Activated CD4-positive, alpha-beta T cell treated with anti-CD3 and anti-CD28 coated beads for 36 hours (primary cell): ENCODE data around the gene PLCL1. TPM values are rescaled to one million over a fixed set of nuclear protein-coding genes. Genes with fewer than 3 reads are reported as not detected.

Experiments
- ATAC-seq: fragments of 200-7000 bp; cut with Tn5 transposase; one replicate; pipeline ENCODE4 v1.10.0; 2021; ENCODE audit warnings: mild to moderate bottlenecking, moderate library complexity
- CTCF ChIA-PET: fragments of 350-600 bp; sonication (Branson Sonifier 250); formaldehyde crosslinking; loops from one replicate; lab custom pipeline; 2021; ENCODE audit warnings: antibody characterized with exemption; lab: Charles Lee
- POLR2A ChIA-PET: fragments of 350-600 bp; sonication (Branson Sonifier 250); formaldehyde crosslinking; loops from one replicate; lab custom pipeline; 2021; ENCODE audit warnings: antibody characterized with exemption, inconsistent platforms; lab: Charles Lee
- DNase-seq: peaks from one replicate; pipeline ENCODE4 v3.0.0-alpha.2; 2020
- H3K27ac Mint-ChIP-seq: one replicate; pipeline ENCODE4 v1.8.0; 2021; ENCODE audit warnings: mixed read lengths
- H3K27me3 Mint-ChIP-seq: one replicate; pipeline ENCODE4 v1.8.0; 2021; ENCODE audit warnings: mixed read lengths
- H3K36me3 Mint-ChIP-seq: one replicate; pipeline ENCODE4 v1.8.0; 2021; ENCODE audit warnings: low read depth, mixed read lengths
- H3K4me1 Mint-ChIP-seq: one replicate; pipeline ENCODE4 v1.8.0; 2021; ENCODE audit warnings: mixed read lengths
- H3K4me3 Mint-ChIP-seq: one replicate; pipeline ENCODE4 v1.8.0; 2021; ENCODE audit warnings: mild to moderate bottlenecking, moderate library complexity, mixed read lengths
- H3K9me3 Mint-ChIP-seq: one replicate; pipeline ENCODE4 v1.8.0; 2021; ENCODE audit warnings: low read depth, mixed read lengths
- intact Hi-C, 2 experiments: fragments of 100-400 bp; cut with DNase I in 1 of 2; cut with micrococcal nuclease in 1 of 2; formaldehyde crosslinking; loops; one replicate each; pipeline versions ENCODE4 v1.14.2 to v1.15.1; 2022 to 2024; cut with DNase I, micrococcal nuclease
- total RNA-seq, 2 experiments: library from RNA; stranded (reverse); gene quantifications; one replicate each; pipeline ENCODE4 v1.2.3, GENCODE V29; 2021

PLCL1 gene
- total RNA-seq, 2 experiments from 2014 or later = 1.6 to 1.7 TPM

DNA sequence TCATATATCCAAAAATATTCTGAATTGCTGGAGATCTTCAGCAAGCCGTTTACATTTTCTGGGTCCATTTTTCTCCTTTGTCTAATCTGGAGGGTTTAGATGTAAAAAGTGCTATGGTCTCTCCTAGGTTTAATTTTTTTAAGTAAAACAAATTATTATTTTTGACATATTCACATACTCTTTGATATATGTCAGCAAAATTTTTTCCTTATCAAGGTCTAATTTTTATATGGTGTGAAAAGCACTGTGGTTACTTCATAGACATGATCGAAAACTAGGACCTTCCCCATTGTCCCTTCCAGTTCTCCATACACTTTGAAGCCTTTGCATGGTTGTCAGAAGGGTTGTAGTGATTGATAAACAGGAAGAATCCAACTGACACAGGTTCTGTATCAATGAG is 168.2 kb downstream of the PLCL1 start:
- Mint-ChIP-seq H3K27me3 (no peaks in the 10 kb centered on the region), H3K27ac (no peak overlapping the region), H3K9me3 (no peaks in the 10 kb centered on the region), H3K4me1 (peaks cover 42% of the 10 kb centered on the region), H3K4me3 (no peak overlapping the region), H3K36me3 (peaks cover 10% of the 10 kb centered on the region)
- DNase-seq = no peak
- ATAC-seq = no peak
- ChIA-PET CTCF (interaction anchor here (1.5 kb wide), 1 partner anchor 21 kb away, joined by 4 read pairs; no protein-coding TSS in a partner anchor), POLR2A (no interaction called here)
- intact Hi-C loops = no loop called here

DNA sequence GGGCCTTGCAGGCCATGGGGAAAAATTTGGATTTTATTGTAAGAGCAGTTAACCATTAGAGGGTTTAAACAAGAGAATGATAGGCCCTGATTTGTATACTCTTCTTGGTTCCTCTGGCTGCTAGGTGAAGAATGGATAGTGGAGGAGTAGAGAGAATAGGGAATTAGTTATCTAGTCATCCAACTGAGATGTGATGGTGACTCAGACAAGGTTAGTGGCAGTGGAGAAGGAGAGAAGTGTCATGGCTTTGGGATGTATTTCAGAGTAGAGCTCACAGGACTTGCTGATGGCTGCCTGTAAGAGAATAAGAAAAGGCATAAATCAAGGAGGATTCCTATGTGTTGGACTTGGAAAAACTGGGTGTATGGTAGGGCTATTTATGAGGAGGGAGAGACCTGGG is 169.4 kb downstream of the PLCL1 start:
- Mint-ChIP-seq H3K4me1 (peaks cover 36% of the 10 kb centered on the region), H3K9me3 (no peaks in the 10 kb centered on the region), H3K4me3 (no peak overlapping the region), H3K27ac (no peak overlapping the region), H3K36me3 (peaks cover 8% of the 10 kb centered on the region), H3K27me3 (no peaks in the 10 kb centered on the region)
- POLR2A ChIA-PET = interaction anchor here (0.7 kb wide), 1 partner anchor 468 kb away, joined by 4 read pairs; no protein-coding TSS in a partner anchor
- CTCF ChIA-PET = interaction anchor here (0.9 to 1.5 kb wide), 4 partner anchors 9 to 40 kb away, joined by 3 to 4 read pairs (median 4); no protein-coding TSS in a partner anchor
- DNase-seq (no peak), ATAC-seq (no peak)
- intact Hi-C loops = no loop called here

DNA sequence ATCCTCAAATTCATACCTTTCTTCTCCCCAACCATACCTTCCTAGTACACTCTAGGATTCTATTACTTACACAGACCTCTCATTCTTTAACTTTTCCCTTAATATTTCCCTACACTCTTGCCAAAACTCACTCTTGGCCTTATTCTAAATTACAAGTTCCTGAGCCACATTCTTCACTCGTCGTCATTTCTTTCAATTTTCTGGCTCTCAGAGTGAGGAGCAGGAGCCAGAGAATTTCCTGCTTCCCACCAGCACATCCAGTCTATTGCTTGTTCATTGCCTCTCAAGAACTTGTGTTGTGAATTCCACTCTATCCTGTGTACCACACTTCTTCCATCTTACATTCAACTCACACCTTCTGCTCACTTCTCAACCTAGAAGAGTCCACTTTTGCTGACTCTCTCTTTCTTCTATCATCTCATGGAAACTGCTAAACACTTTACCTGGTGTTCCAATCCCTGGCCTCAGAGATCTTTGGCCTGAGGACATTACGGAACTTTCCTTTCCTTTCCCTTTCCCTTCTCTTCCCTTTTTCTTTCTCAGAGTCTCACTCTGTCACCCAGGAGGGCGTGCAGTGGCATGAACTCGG is 171.6 kb downstream of the PLCL1 start:
- CTCF ChIA-PET = interaction anchor here (1.6 kb wide), 1 partner anchor 22 kb away, joined by 5 read pairs; no protein-coding TSS in a partner anchor
- H3K27ac Mint-ChIP-seq = no peak overlapping the region
- intact Hi-C loops = no loop called here

DNA sequence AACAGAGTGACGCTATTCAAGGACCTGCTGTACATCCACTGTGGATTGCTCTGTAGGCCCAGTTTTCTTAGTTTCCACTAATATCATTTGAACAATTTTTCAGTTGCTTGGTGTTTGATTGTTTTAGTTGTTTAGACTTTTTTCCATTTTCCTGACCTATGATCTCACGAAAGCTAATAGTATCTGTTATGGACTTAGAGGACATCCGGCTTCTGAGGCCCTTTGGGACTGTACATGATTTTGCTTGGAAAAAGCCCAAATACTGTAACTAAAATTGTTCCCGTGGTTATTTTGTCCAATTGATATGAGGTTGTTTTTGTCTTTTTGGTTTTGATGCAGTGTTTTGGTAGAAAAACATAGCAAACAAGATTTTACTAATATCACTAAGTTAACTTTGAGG is 174.6 kb downstream of the PLCL1 start:
- H3K36me3 Mint-ChIP-seq = peaks cover 8% of the 10 kb centered on the region
- H3K9me3 Mint-ChIP-seq = no peaks in the 10 kb centered on the region
- ChIA-PET CTCF (no interaction called here), POLR2A (no interaction called here)
- no peak for DNase-seq
- no peak overlapping the region for H3K27ac Mint-ChIP-seq
- ATAC-seq = no peak
- peaks cover 13% of the 10 kb centered on the region for H3K4me1 Mint-ChIP-seq
- H3K4me3 Mint-ChIP-seq = no peak overlapping the region
- no peaks in the 10 kb centered on the region for H3K27me3 Mint-ChIP-seq
- intact Hi-C loops = no loop called here

More for the DNA sequence above, 171.6 kb downstream of the PLCL1 start:
- ATAC-seq (no peak), DNase-seq (no peak)
- peaks cover 18% of the 10 kb centered on the region for H3K4me1 Mint-ChIP-seq
- no peaks in the 10 kb centered on the region for H3K27me3 Mint-ChIP-seq
- no peak overlapping the region for H3K4me3 Mint-ChIP-seq
- POLR2A ChIA-PET = no interaction called here
- peaks cover 8% of the 10 kb centered on the region for H3K36me3 Mint-ChIP-seq
- no peaks in the 10 kb centered on the region for H3K9me3 Mint-ChIP-seq

DNA sequence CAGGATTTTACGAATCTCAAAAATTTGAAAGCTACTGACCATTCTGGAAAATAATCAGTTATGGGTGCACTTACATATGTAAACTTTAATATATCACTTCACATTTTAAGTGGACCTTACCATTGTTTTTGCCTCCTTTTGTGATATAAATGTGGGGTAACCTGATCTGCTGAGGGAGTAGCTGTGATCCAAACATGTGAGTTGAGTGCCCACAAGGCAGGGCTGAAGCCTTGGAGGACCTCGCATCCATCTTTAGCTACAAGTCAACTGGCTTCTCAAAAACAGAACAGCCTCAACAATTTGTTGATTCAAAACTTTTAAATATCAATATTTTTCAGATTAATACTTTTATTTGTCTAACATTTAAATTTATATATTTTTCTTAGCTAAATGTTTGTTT is 178.2 kb downstream of the PLCL1 start:
- CTCF ChIA-PET = interaction anchor here (0.9 to 1.8 kb wide), 6 partner anchors 8 to 195 kb away, joined by 3 to 4 read pairs (median 3); no protein-coding TSS in a partner anchor
- POLR2A ChIA-PET = no interaction called here
- no peak for DNase-seq

DNA sequence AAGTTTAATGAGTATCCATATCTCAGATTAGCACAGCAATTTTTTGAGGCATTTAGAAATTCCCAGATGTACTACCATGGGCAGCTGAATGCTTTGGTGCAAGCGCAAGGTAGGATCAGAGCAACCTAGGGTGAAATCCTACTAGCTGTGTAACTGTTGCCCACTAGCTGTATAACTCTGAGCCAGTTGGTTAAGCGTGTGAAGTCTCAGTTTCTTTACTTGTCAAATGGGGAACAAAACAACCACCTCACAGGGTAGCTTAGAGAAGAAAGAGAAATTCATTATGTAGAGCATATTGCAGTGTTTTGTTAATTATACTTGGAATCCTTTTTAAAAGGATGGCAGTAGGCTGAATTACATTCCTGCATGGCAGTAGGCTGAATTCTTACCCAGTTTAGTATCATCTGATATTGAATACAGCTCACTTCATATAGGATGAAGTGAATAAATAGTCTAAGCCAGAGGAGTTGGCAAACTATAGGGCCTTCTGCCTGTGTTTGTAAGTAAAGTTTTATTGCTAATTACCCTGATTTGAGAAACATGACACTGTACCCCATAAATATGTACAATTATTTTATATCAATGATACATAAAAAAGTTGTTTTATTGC is 180.7 kb downstream of the PLCL1 start:
- ChIA-PET POLR2A (no interaction called here), CTCF (interaction anchor here (0.7 to 2.0 kb wide), 6 partner anchors 10 to 176 kb away, joined by 3 to 5 read pairs (median 3); no protein-coding TSS in a partner anchor)
- H3K4me3 Mint-ChIP-seq = no peak overlapping the region
- H3K27ac Mint-ChIP-seq = no peak overlapping the region
- no peak for DNase-seq
- H3K4me1 Mint-ChIP-seq = peaks cover 19% of the 10 kb centered on the region
- H3K27me3 Mint-ChIP-seq = no peaks in the 10 kb centered on the region
- H3K36me3 Mint-ChIP-seq = peaks cover 6% of the 10 kb centered on the region
- peaks cover 6% of the 10 kb centered on the region for H3K9me3 Mint-ChIP-seq
- ATAC-seq = peak; percentile 49
- intact Hi-C loops = no loop called here

More for the DNA sequence above, 178.2 kb downstream of the PLCL1 start:
- Mint-ChIP-seq H3K36me3 (no peaks in the 10 kb centered on the region), H3K27ac (no peak overlapping the region), H3K4me3 (no peak overlapping the region), H3K27me3 (no peaks in the 10 kb centered on the region), H3K9me3 (no peaks in the 10 kb centered on the region), H3K4me1 (peaks cover 15% of the 10 kb centered on the region)
- no peak for ATAC-seq
- intact Hi-C loops = no loop called here

DNA sequence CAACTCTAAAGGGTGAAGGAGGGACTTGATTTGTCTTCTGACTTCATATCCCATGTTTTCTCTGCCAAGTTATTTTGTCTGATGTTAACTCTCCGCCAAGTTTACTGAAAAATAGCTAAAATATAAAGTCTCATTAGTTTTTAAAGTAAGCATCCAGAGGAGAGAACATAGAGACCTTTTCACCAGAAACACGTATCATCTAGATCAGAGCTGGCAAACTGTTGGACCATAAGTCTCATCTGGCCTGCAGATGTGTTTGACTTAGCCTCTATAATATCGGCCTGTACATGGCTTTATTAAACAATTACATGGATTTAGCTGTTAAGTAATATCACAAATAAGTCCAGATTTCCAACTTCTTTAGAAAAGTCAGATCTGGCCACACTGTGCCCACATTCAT is 182.6 kb downstream of the PLCL1 start:
- peaks cover 23% of the 10 kb centered on the region for H3K4me1 Mint-ChIP-seq
- no peak for DNase-seq
- ChIA-PET POLR2A (interaction anchor here (0.6 kb wide), 1 partner anchor 80 kb away, joined by 4 read pairs; no protein-coding TSS in a partner anchor), CTCF (interaction anchor here (0.6 to 0.9 kb wide), 2 partner anchors 9 to 198 kb away, joined by 3 read pairs; no protein-coding TSS in a partner anchor)
- no peak overlapping the region for H3K27ac Mint-ChIP-seq
- H3K4me3 Mint-ChIP-seq = no peak overlapping the region
- no peaks in the 10 kb centered on the region for H3K27me3 Mint-ChIP-seq
- peaks cover 10% of the 10 kb centered on the region for H3K36me3 Mint-ChIP-seq
- ATAC-seq = no peak
- H3K9me3 Mint-ChIP-seq = peaks cover 15% of the 10 kb centered on the region
- intact Hi-C loops = no loop called here

DNA sequence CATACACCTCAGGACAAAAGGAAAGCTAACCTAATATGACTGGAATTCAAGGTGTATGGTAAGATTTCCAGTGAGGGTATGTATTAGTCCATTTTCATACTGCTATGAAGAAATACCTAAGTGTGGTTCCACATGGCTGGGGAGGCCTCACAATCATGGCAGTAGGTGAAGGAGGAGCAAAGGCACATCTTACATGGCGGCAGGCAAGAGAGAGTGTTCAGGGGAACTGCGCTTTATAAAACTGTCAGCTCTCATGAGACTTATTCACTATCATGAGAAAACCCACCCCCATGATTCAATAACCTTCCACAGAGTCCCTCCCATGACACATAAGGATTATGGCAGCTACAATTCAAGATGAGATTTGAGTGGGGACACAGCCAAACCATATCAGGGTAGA is 186.0 kb downstream of the PLCL1 start:
- no peak overlapping the region for H3K4me3 Mint-ChIP-seq
- ATAC-seq = no peak
- CTCF ChIA-PET = interaction anchor here (0.9 to 1.9 kb wide), 2 partner anchors 9 to 181 kb away, joined by 3 to 5 read pairs; no protein-coding TSS in a partner anchor
- intact Hi-C loops = no loop called here
- DNase-seq = no peak
- peaks cover 15% of the 10 kb centered on the region for H3K9me3 Mint-ChIP-seq
- H3K27me3 Mint-ChIP-seq = no peaks in the 10 kb centered on the region
- peaks cover 40% of the 10 kb centered on the region for H3K4me1 Mint-ChIP-seq
- POLR2A ChIA-PET = no interaction called here
- no peak overlapping the region for H3K27ac Mint-ChIP-seq
- H3K36me3 Mint-ChIP-seq = peaks cover 10% of the 10 kb centered on the region

DNA sequence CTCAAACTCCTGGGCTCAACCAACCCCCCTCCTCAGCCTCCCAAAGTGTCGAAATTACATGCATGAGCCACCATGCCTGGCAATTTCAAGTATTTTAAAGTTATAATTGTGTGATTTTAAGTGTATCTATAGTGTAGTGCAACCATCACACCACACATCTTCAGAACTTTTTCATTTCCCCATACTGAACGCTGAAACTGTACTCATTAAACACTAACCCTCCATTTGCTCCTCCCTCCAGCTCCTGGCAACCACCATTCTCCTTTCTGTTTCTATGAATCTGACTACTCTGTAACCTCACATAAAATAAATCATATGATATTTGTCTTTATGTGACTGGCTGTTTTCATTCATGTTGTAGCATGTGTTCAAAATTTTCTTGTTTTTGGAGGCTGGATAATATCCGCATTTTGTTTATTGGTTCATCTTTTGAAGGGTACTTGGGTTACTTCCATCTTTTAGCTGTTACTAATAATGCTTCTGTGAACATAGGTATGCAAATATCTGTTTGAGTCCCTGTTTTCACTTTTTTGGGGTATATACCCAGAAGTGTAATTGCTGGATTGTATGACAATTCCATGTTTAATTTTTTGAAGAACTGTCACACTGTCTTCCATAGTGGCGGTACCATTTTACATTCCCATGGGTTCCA is 188.2 kb downstream of the PLCL1 start:
- DNase-seq = no peak
- intact Hi-C loops = no loop called here
- POLR2A ChIA-PET = no interaction called here
- Mint-ChIP-seq H3K27ac (no peak overlapping the region), H3K9me3 (peaks cover 15% of the 10 kb centered on the region), H3K27me3 (no peaks in the 10 kb centered on the region), H3K36me3 (peaks cover 10% of the 10 kb centered on the region), H3K4me1 (peaks cover 61% of the 10 kb centered on the region), H3K4me3 (no peak overlapping the region)
- CTCF ChIA-PET = interaction anchor here (0.5 to 1.6 kb wide), 3 partner anchors 155 to 175 kb away, joined by 3 read pairs; no protein-coding TSS in a partner anchor
- ATAC-seq = no peak

DNA sequence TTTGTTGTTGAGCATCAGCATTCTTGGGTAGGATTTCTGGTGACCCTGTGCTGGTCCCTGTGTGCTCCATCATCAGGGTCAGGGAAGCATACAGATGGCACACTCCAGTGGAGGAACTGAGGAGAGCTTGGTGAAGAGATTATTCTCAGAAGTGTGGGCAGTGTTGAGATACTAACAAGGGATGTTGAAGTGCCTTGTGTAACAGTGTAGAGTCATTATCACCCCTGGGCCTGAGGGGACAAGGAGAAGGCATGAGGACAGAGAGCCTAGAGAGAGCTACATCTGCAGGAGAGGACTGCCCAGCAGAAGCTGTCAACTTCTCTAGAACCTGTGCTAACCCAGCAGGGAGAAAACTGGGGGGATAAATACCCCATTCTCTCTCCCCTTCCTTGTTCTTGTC is 189.0 kb downstream of the PLCL1 start:
- H3K27ac Mint-ChIP-seq = peak overlapping the region; percentile 55
- peaks cover 65% of the 10 kb centered on the region for H3K4me1 Mint-ChIP-seq
- no peaks in the 10 kb centered on the region for H3K27me3 Mint-ChIP-seq
- DNase-seq = no peak
- intact Hi-C loops = no loop called here
- ChIA-PET CTCF (interaction anchor here (0.6 to 1.7 kb wide), 5 partner anchors 20 to 175 kb away, joined by 3 to 5 read pairs (median 3); no protein-coding TSS in a partner anchor), POLR2A (no interaction called here)
- peak; percentile 52 for ATAC-seq
- peaks cover 15% of the 10 kb centered on the region for H3K9me3 Mint-ChIP-seq
- H3K4me3 Mint-ChIP-seq = no peak overlapping the region
- H3K36me3 Mint-ChIP-seq = peaks cover 10% of the 10 kb centered on the region

DNA sequence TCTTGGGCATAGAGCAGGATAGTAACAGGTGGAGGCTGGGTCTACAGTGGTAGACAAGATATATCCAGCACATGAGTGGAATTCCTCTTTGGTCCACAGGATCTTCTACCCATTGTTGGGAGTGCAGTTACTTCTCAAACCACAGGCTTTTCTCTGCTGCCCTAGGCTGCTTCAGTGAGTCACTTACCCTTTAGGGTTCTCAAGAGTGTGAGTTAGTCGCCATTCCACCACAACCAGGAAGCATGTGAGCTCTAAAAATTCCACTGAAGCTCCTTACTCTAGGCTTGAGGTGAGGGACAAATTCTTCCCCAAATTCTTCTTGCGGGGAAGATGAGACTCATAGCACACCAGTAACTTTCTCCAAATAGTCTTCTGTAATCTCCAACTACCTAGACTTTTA is 189.4 kb downstream of the PLCL1 start:
- Mint-ChIP-seq H3K36me3 (peaks cover 10% of the 10 kb centered on the region), H3K4me3 (no peak overlapping the region), H3K27ac (peak overlapping the region; percentile 26), H3K27me3 (no peaks in the 10 kb centered on the region), H3K9me3 (peaks cover 15% of the 10 kb centered on the region), H3K4me1 (peaks cover 69% of the 10 kb centered on the region)
- peak; percentile 76 for ATAC-seq
- CTCF ChIA-PET = interaction anchor here (0.6 to 1.7 kb wide), 5 partner anchors 20 to 156 kb away, joined by 3 to 5 read pairs (median 3); no protein-coding TSS in a partner anchor
- POLR2A ChIA-PET = no interaction called here
- peak; percentile 37 for DNase-seq
- intact Hi-C loops = no loop called here
